GM23338 (cell line): ENCODE data around the gene SLC29A1.

Experiments
- CREB1 ChIP-seq: fragments of 250-450 bp; sonication (Bioruptor Pico); IDR thresholded peaks from 2 replicates; pipeline ENCODE4 v1.5.0; 2020; ENCODE audit warnings: low read depth, mild to moderate bottlenecking, moderate library complexity
- EZH2 ChIP-seq: fragments of 200-600 bp; sonication (generic); IDR thresholded peaks from one replicate; pipeline ENCODE4 v1.8.0; 2017; ENCODE audit warnings: antibody characterized with exemption, mild to moderate bottlenecking, low read depth; ENCODE audit not compliant: unreplicated experiment
- EZH2phosphoT487 ChIP-seq: fragments of 200-600 bp; sonication (generic); IDR thresholded peaks from one replicate; pipeline ENCODE4 v1.8.1; 2018; ENCODE audit warnings: antibody characterized with exemption; ENCODE audit not compliant: unreplicated experiment
- JUNB ChIP-seq: IDR thresholded peaks from one replicate; pipeline ENCODE4 v1.6.1; 2016; ENCODE audit warnings: antibody characterized with exemption; ENCODE audit not compliant: unreplicated experiment
- NANOG ChIP-seq: IDR thresholded peaks from 2 replicates; pipeline ENCODE4 v1.6.1; 2016; ENCODE audit warnings: antibody characterized with exemption, borderline replicate concordance
- POLR2AphosphoS5 ChIP-seq: IDR thresholded peaks from 2 replicates; pipeline ENCODE4 v1.6.1; 2016; ENCODE audit warnings: antibody characterized with exemption, low read depth
- ZNF114 ChIP-seq: fragments of 250-450 bp; sonication (Bioruptor Pico); IDR thresholded peaks from 2 replicates; pipeline ENCODE4 v1.5.0; 2020; ENCODE audit warnings: mild to moderate bottlenecking, moderate library complexity
- ZNF331 ChIP-seq: fragments of 250-450 bp; sonication (Bioruptor Pico); IDR thresholded peaks from 2 replicates; pipeline ENCODE4 v1.5.0; 2020; ENCODE audit warnings: low read depth, mild to moderate bottlenecking, moderate library complexity
- TF ChIP-seq, protein P1 (sequence below), 2 experiments: fragments of 200-600 bp in 1 of 2; sonication (generic) in 1 of 2; conservative IDR thresholded peaks; 2 replicates each; pipeline versions ENCODE4 v1.5.1 to v1.6.1; 2016 to 2017; ENCODE audit warnings: antibody characterized with exemption in 2 of 2, low read depth in 2 of 2, mild to moderate bottlenecking in 2 of 2, moderate library complexity in 1 of 2
- TF ChIP-seq, protein P2 (sequence below): IDR thresholded peaks from one replicate; pipeline ENCODE4 v1.6.1; 2018; ENCODE audit warnings: antibody characterized with exemption; ENCODE audit not compliant: unreplicated experiment
- TF ChIP-seq, protein P3 (sequence below): IDR thresholded peaks from 2 replicates; pipeline ENCODE4 v1.6.1; 2016; ENCODE audit warnings: antibody characterized with exemption

DNA sequence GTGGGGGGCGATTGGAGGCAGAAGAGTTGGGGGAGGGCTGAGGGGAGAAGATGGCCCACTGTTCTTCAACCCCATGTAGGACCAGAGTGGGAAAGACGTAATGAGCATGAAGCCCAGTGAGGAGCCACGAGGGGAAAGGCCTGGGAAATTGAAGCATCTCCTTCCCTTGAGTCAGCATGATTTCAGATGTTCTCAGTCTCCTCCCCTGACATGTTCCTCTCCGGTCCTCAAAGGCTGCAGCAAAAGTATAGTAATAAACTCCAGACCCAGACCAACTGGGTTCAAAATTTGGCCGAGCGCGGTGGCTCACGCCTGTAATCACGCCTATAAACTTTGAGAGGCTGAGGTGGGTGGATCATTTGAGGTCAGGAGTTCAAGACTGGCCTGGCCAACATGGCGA lies 43.9 kb downstream of the SLC29A1 start:
- TF ChIP-seq, protein P1, sequence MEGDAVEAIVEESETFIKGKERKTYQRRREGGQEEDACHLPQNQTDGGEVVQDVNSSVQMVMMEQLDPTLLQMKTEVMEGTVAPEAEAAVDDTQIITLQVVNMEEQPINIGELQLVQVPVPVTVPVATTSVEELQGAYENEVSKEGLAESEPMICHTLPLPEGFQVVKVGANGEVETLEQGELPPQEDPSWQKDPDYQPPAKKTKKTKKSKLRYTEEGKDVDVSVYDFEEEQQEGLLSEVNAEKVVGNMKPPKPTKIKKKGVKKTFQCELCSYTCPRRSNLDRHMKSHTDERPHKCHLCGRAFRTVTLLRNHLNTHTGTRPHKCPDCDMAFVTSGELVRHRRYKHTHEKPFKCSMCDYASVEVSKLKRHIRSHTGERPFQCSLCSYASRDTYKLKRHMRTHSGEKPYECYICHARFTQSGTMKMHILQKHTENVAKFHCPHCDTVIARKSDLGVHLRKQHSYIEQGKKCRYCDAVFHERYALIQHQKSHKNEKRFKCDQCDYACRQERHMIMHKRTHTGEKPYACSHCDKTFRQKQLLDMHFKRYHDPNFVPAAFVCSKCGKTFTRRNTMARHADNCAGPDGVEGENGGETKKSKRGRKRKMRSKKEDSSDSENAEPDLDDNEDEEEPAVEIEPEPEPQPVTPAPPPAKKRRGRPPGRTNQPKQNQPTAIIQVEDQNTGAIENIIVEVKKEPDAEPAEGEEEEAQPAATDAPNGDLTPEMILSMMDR (conservative IDR thresholded peaks at IDR 0.05; ENCODE audit: low read depth in 2 of 2), result no peak
- TF ChIP-seq, protein P2, sequence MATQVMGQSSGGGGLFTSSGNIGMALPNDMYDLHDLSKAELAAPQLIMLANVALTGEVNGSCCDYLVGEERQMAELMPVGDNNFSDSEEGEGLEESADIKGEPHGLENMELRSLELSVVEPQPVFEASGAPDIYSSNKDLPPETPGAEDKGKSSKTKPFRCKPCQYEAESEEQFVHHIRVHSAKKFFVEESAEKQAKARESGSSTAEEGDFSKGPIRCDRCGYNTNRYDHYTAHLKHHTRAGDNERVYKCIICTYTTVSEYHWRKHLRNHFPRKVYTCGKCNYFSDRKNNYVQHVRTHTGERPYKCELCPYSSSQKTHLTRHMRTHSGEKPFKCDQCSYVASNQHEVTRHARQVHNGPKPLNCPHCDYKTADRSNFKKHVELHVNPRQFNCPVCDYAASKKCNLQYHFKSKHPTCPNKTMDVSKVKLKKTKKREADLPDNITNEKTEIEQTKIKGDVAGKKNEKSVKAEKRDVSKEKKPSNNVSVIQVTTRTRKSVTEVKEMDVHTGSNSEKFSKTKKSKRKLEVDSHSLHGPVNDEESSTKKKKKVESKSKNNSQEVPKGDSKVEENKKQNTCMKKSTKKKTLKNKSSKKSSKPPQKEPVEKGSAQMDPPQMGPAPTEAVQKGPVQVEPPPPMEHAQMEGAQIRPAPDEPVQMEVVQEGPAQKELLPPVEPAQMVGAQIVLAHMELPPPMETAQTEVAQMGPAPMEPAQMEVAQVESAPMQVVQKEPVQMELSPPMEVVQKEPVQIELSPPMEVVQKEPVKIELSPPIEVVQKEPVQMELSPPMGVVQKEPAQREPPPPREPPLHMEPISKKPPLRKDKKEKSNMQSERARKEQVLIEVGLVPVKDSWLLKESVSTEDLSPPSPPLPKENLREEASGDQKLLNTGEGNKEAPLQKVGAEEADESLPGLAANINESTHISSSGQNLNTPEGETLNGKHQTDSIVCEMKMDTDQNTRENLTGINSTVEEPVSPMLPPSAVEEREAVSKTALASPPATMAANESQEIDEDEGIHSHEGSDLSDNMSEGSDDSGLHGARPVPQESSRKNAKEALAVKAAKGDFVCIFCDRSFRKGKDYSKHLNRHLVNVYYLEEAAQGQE, result no peak
- TF ChIP-seq POLR2AphosphoS5 (no peak), JUNB (no peak), EZH2 (no peak), EZH2phosphoT487 (no peak), ZNF331 (CRISPR knock-in tag) (no peak), CREB1 (CRISPR knock-in tag) (no peak), NANOG (no peak), ZNF114 (CRISPR knock-in tag) (no peak)
- TF ChIP-seq, protein P3, sequence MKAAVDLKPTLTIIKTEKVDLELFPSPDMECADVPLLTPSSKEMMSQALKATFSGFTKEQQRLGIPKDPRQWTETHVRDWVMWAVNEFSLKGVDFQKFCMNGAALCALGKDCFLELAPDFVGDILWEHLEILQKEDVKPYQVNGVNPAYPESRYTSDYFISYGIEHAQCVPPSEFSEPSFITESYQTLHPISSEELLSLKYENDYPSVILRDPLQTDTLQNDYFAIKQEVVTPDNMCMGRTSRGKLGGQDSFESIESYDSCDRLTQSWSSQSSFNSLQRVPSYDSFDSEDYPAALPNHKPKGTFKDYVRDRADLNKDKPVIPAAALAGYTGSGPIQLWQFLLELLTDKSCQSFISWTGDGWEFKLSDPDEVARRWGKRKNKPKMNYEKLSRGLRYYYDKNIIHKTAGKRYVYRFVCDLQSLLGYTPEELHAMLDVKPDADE, result no peak
